Smooth muscle cell (in vitro differentiated cells): ENCODE measurements around the gene NPW. TPM values are rescaled to one million over a fixed set of nuclear protein-coding genes. Genes with fewer than 3 reads are reported as not detected.

Experiments used
- DNase-seq: peaks from one replicate; lab custom pipeline; 2025; ENCODE audit not compliant: unreplicated experiment; lab: John Stamatoyannopoulos, UW
- H2AFZ ChIP-seq: fragments of 200-600 bp; sonication (generic); 2 replicates; pipeline ENCODE4 v1.6.0; 2016; ENCODE audit warnings: antibody characterized with exemption, low read depth, mild to moderate bottlenecking
- H3F3A ChIP-seq: fragments of 200-600 bp; sonication (generic); 2 replicates; pipeline ENCODE4 v1.6.0; 2017; ENCODE audit warnings: antibody characterized with exemption, low read depth
- H3K27ac ChIP-seq: fragments of 200-600 bp; sonication (generic); 2 replicates; pipeline ENCODE4 v1.5.1; 2016; ENCODE audit warnings: low read depth, mild to moderate bottlenecking
- H3K27me3 ChIP-seq: fragments of 200-600 bp; sonication (generic); 2 replicates; pipeline ENCODE4 v1.6.1; 2016; ENCODE audit warnings: low read depth, mild to moderate bottlenecking
- H3K36me3 ChIP-seq: fragments of 200-600 bp; sonication (generic); 2 replicates; pipeline ENCODE4 v1.5.1; 2016; ENCODE audit warnings: low read depth
- H3K4me1 ChIP-seq: fragments of 200-600 bp; sonication (generic); 2 replicates; pipeline ENCODE4 v1.5.1; 2016; ENCODE audit warnings: low read depth
- H3K4me2 ChIP-seq: fragments of 200-600 bp; sonication (generic); 2 replicates; pipeline ENCODE4 v1.6.0; 2016; ENCODE audit warnings: mild to moderate bottlenecking
- H3K4me3 ChIP-seq: fragments of 200-600 bp; sonication (generic); 2 replicates; pipeline ENCODE4 v1.5.1; 2016; ENCODE audit warnings: mild to moderate bottlenecking
- H3K79me2 ChIP-seq: fragments of 200-600 bp; sonication (generic); 2 replicates; pipeline ENCODE4 v1.6.0; 2016; ENCODE audit warnings: low read depth, mild to moderate bottlenecking
- H3K9ac ChIP-seq: fragments of 200-600 bp; sonication (generic); 2 replicates; pipeline ENCODE4 v1.6.0; 2016; ENCODE audit warnings: low read depth
- H3K9me3 ChIP-seq: fragments of 200-600 bp; sonication (generic); replicated peaks from 2 replicates; pipeline ENCODE4 v1.5.1; 2016; ENCODE audit warnings: low read depth
- H4K20me1 ChIP-seq: fragments of 200-600 bp; sonication (generic); 2 replicates; pipeline ENCODE4 v1.6.0; 2016; ENCODE audit warnings: low read depth
- CTCF ChIP-seq: fragments of 200-600 bp; sonication (generic); IDR thresholded peaks from 2 replicates; pipeline ENCODE4 v1.5.1; 2017; ENCODE audit warnings: borderline replicate concordance, mild to moderate bottlenecking, antibody characterized with exemption; ENCODE audit not compliant: insufficient read depth, poor library complexity, severe bottlenecking
- WGBS: methylation state at CpG from one replicate; pipeline ENCODE4 v1.1.7; 2016; ENCODE audit warnings: low lambda C conversion rate; 5-methylcytosine and 5-hydroxymethylcytosine counted together
- polyA plus RNA-seq: library from polyadenylated mRNA; unstranded; fragments of >200 nt; fragmentation: Nextera tagmentation; extraction: Ambion mirVana; gene quantifications from 2 replicates; pipeline ENCODE4 v1.2.1, GENCODE V29; 2016
- total RNA-seq: library from RNA; depleted of rRNA; stranded (reverse); fragments of >200 nt; gene quantifications from 2 replicates; pipeline ENCODE4 v1.2.3, GENCODE V29; 2014

Gene NPW
- total and polyA plus RNA-seq, 2 experiments from 2014 or later: 13.1 to 185 TPM

GRCh38 chr16:2034696-2035430 lies 15.3 kb downstream of the NPW start:
- Histone ChIP-seq H3K4me2 (peak overlapping the region; percentile 73), H3F3A (no peaks in the 10 kb centered on the region), H4K20me1 (no peaks in the 10 kb centered on the region), H3K27me3 (no peaks in the 10 kb centered on the region), H2AFZ (no peak overlapping the region), H3K79me2 (no peaks in the 10 kb centered on the region), H3K4me3 (no peak overlapping the region), H3K27ac (peak overlapping the region; percentile 94), H3K4me1 (peaks cover 21% of the 10 kb centered on the region), H3K9me3 (no peaks in the 10 kb centered on the region), H3K9ac (no peak overlapping the region), H3K36me3 (no peaks in the 10 kb centered on the region)
- WGBS: 95% methylated on average over 16 of the region's 17 CpGs
- TF ChIP-seq CTCF: no peak
- no peak for DNase-seq

- no peak for TF ChIP-seq CTCF
- H3K4me3 ChIP-seq: peak overlapping the region; percentile 2
- WGBS: 51% methylated on average over 32 of the region's 34 CpGs
- H3K27ac ChIP-seq: peak overlapping the region; percentile 94
- H3K4me2 ChIP-seq: peak overlapping the region; percentile 73
- H3K9me3 ChIP-seq: no peaks in the 10 kb centered on the region
- no peaks in the 10 kb centered on the region for H3K27me3 ChIP-seq
- H3F3A ChIP-seq: no peaks in the 10 kb centered on the region
- H4K20me1 ChIP-seq: no peaks in the 10 kb centered on the region
- peak; percentile 66 for DNase-seq
- H2AFZ ChIP-seq: no peak overlapping the region
- no peaks in the 10 kb centered on the region for H3K79me2 ChIP-seq
- H3K36me3 ChIP-seq: no peaks in the 10 kb centered on the region
- H3K9ac ChIP-seq: peak overlapping the region; percentile 77
- peaks cover 21% of the 10 kb centered on the region for H3K4me1 ChIP-seq
These were observed 16.0 kb downstream of the NPW start for GRCh38 chr16:2035431-2036199.

GRCh38 chr16:2036200-2036966 lies 16.8 kb downstream of the NPW start:
- no peaks in the 10 kb centered on the region for H4K20me1 ChIP-seq
- H3K9me3 ChIP-seq: no peaks in the 10 kb centered on the region
- WGBS: 95% methylated on average over 41 of the region's 47 CpGs
- H3K9ac ChIP-seq: peak overlapping the region; percentile 77
- peak overlapping the region; percentile 2 for H3K4me3 ChIP-seq
- peak overlapping the region; percentile 94 for H3K27ac ChIP-seq
- H3K79me2 ChIP-seq: no peaks in the 10 kb centered on the region
- H3K27me3 ChIP-seq: no peaks in the 10 kb centered on the region
- DNase-seq: no peak
- peaks cover 21% of the 10 kb centered on the region for H3K4me1 ChIP-seq
- no peak overlapping the region for H2AFZ ChIP-seq
- no peak for TF ChIP-seq CTCF
- peak overlapping the region; percentile 73 for H3K4me2 ChIP-seq
- H3F3A ChIP-seq: no peaks in the 10 kb centered on the region
- no peaks in the 10 kb centered on the region for H3K36me3 ChIP-seq
